UCSD-AML1 (cell line): Measurements from ENCODE around the gene FAM20B.

Source experiments
- DNase-seq: peaks from one replicate; lab custom pipeline; 2025; ENCODE audit not compliant: unreplicated experiment; lab: John Stamatoyannopoulos, UW

FAM20B gene

DNA sequence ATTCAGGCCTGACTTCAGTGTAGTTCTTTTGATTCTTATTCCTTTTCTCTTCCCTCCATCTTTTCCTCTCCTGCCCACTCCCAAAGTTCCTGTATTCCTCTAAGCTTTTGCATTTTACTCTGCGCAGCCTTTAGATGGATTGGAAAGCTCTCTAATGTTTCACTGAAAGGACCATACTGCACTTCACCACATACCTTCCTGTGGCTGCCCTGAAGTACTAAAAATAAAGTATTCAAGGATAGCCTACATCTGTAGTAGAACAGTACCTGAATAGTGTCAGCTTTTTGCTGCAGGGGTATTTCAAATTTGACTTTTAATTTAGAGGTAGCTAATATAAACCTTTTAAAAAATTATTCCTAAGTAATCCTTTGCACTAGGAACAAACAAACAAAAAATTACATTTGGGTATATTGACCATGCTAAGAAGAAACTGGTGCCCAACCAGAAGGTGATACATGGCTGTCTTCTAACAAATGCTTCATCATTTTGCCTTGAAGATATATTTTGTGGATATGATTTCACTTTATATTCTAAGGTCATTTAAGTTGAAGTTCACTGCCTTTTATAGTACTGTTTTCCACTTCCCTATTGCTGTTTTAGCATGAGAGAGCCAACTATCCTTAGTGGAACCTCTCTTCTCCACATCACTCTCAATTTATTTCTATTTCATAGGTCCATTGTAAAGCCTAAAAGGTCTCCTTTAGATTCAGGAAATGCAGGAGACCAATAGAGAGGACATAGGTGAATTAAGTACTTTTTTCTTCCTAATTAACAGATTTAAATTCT, 22.8 kb downstream of the FAM20B start:
- DNase-seq, result no peak

GRCh38 chr1:179052776-179053175, 27.1 kb downstream of the FAM20B start:
- DNase-seq, result no peak

DNA sequence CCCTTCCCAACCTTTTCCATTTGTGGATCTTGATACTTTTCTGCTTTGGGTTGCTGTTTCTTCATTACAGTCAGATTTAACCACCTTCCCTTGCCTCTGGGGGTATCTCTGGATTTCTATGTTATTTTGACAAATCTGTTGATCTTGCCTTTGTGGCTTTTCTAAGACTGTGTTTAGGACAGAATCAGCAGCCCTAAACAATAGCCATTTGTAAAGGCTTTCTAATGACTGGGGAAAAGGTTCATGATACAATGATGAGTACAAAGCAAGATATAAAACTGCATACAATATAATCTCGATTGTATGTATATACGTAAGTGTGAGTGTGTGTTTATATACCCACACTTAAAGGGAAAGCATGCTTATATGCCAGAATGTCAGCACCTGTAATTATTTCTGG, 27.8 kb downstream of the FAM20B start:
- no peak for DNase-seq

- DNase-seq, result no peak
These were observed 30.2 kb downstream of the FAM20B start for GRCh38 chr1:179055937-179056336.

DNA sequence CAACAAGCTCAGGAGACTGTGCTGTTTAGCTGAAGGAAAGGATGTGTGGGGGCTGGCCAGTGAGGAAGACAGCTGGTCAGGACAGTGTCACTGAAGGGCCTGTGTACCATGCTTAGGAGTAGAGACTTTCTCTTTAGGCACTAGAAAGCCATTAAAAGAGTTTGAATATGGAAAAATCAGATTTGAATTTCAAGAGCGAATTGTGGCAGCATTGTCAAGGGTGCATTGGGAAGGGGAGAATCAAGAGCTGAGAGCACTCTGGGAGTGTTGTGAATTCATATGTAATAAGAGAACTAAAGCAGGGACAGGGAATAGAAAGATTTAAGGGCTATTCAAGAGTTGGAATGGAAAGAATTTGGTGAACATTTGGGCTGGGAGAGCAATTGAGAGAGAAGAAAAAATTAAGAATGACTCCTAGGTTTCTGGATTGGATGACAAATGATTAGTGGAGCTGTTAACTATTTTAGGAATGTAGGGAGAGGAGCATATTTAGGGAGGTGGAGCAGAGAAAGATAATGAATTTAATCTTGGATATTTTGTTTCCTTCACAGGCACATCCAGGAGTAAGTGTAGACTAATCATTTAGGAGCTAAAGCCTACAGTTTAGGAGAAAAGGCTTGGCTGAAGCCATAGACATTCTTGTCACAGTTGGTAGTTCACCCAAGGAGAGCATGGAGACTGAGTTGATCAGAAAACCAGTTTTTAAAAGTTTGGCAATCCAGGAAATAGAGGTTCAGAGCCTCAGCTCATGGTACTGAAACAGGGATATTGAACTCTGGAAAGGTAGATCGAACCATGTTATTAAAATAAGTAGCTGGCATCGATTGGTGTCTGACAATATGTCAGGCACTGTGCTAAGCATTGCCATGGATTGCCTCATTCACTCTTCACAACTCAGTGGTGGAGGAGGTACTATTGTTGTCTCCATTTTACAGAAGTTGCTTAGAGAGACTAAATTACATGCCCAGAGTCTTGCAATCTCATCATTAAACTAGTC, 33.1 kb downstream of the FAM20B start:
- no peak for DNase-seq

DNA sequence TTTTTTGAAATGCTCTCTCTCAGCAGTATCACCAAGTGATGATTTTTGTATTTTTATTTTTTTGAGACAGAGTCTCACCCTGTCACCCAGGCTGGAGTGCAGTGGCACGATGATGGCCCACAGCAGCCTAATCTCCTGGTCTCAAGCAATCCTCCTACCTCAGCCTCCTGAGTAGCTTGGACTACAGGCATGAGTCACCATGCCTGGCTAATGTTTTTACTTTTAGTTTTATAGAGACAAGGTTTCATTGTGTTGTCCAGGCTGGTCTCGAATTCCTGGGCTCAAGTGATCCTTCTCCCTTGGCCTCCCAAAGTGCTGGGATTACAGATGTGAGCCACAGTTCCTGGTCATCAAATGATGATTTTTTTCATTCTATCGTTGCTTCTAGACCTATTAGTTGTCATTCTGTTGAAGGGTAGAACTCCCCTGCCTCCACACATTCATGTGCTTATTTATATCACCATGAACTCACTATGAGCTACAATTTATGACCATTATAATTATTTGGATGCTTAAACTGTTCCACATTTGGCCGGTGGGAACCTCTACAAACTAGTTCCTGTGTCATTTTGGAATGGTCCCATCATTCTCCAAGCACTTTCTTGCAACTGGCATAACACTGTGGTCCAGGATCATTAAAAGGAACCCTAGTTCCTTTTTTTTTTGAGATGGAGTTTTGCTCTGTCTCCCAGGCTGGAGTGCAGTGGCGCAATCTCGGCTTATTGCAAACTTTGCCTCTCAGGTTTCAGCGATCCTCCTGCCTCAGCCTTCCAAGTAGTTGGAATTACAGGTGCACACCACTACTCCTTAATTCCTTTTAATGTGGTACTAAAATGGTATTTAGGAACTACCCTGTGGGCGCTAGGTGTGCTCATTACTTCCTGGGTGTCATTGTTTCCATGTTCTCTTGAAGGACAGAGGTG, 35.9 kb downstream of the FAM20B start:
- no peak for DNase-seq

DNA sequence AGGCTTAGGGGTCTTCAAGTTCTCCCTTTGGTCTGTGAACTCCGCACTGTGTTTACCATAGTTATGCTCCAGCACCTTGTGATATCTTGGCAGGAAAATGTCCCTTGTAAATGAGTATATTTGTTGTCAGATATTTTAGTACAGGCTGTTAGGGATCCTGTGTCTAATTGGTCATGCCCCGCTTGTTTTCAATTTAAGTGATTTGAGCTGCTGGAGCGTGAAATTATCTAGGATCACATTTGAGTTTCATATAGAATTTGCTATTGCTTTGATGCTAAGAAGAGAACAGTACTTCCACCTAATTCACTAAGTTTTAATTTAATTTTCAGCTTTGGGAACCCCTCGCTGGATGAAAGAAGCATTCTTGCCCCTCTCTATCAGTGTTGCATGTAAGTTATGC, 40.8 kb downstream of the FAM20B start:
- no peak for DNase-seq

DNA sequence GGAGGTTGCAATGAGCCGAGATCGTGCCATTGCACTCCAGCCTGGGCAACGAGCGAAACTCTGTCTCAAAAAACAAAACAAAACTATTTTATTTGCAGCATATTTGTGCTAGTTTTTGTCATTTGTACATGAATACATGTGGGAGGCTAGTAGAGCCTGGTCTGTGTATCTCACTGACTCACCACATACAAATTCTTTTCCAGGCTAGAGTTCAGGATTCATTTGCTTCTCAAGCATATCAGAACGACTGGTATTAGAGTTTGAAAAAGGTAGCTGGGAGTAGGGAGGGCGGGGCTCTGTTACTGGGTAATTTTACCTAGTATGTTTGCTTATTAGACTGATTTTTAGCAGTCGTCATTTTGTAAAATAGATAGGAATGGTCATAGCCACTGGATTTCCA, 51.7 kb downstream of the FAM20B start:
- DNase-seq, result no peak

GRCh38 chr1:179079113-179079761, 53.5 kb downstream of the FAM20B start:
- no peak for DNase-seq

DNA sequence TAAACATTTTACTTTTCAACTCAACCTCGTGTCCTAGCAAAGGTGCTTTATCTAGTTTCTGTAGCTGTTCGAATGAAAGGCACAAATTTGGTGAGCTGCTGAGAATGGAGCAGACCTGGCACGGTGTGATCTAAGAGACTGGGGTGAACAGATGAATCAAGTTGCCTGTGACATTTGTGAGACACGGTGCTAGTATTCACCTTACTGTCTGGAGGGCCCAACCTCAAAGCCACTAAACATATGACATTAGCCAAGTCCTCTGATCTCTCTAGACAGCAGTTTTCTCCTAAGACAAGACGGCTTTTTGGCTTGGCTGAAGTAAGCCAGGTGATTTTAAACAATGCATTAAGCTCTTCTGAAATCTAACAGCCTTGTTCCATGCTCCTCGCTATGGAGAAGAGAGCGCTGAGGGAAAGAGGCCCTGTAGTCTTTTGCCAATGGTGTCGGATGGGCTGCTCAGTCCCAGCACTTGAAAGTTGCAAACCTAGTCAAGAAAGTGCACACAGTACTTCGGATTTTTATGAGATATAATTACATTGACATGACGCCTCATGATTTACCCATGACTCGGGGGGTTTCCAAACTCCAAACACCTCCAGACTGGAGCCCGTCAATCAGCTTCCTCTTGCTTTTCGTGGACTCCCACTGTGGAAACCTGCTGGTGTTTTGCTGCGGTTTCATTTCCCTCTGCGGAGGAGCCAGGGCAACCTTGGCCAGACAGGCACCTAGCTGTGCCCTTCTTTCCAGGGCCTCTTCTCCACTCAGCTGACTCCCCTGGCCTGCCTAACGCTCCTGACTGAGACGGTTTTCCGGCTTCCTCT, 55.4 kb downstream of the FAM20B start:
- no peak for DNase-seq

DNA sequence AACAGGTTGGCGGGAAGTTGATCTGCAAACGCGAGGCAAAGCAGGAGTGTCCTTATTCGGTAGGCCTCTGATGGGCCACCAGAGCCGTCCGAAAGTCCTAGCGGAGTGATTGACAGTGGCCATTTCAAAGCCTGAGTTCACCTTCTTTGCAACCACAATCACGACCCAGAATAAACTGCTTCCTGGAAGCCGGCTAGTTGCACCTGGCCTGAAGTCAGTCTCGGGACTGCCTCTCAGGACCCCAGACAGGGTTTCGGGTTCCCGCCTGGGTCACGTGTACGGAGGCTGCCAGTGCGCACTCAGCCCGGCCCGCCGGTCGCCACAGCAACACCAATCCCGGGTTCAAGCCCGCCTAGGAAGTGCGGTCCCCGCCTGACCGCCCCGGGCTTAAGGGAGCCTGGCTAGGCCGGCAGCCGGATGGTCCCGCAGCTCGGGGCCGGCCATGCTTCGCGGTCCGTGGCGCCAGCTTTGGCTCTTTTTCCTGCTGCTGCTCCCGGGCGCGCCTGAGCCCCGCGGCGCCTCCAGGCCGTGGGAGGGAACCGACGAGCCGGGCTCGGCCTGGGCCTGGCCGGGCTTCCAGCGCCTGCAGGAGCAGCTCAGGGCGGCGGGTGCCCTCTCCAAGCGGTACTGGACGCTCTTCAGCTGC, 56.1 kb downstream of the FAM20B start, which contains the start of gene TOR3A:
Gene TOR3A, plus strand, starts transcription at position 384 of the 646 bp plus-strand sequence. Its CDS starts 59 bp downstream, at position 443.
- peak; percentile 86 for DNase-seq

- peak; percentile 42 for DNase-seq
These were observed 56.8 kb downstream of the FAM20B start for GRCh38 chr1:179082333-179082998.

DNA sequence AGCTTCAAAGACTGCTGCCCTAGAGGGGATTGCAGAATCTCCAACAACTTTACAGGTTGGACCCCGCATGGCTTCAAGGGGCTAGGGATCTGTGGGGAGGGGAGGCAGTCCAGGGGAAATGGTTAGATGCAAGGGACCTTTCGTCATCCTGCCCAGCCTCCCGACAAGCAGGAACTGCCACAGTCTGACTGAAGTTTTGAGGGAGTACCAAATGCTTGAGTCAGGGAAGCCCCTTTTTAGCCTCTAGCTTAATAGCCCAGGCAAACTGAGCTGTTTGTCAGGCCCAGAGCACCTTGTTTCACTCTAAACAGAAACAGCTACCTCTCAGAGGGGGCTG, 57.3 kb downstream of the FAM20B start:
- no peak for DNase-seq

DNA sequence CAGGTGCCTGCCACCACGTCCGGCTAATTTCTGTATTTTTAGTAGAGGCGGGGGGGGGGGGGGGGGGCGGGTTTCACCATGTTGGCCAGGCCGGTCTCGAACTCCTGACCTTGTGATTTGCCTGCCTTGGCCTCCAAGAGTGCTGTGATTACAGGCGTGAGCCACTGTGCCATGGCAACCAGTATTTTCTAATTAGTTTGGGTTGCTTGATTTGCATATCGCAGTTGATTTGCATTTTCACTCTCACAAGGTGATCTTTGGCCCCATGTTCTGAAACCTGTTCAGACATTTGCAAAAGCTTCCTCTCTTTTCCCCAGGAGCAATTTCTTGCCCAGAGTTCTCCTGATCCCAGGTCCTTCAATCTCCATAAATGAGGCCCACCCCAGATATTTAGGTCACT, 57.8 kb downstream of the FAM20B start:
- no peak for DNase-seq

DNA sequence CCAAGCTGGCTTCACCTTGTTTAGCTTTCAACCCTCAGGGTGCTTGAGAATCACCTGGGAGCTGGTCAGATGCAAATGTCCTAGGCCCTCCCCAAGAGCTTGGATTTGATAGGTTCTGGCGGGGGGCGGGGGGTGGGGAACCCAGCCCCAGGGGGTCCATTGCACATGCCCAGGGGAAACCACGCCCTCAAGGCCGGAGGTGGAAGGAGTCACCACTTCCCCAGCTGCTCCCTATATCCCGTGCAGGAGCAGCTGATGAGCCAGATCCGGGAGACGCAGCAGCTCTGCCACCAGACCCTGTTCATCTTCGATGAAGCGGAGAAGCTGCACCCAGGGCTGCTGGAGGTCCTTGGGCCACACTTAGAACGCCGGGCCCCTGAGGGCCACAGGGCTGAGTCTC, 62.0 kb downstream of the FAM20B start:
- no peak for DNase-seq

DNA sequence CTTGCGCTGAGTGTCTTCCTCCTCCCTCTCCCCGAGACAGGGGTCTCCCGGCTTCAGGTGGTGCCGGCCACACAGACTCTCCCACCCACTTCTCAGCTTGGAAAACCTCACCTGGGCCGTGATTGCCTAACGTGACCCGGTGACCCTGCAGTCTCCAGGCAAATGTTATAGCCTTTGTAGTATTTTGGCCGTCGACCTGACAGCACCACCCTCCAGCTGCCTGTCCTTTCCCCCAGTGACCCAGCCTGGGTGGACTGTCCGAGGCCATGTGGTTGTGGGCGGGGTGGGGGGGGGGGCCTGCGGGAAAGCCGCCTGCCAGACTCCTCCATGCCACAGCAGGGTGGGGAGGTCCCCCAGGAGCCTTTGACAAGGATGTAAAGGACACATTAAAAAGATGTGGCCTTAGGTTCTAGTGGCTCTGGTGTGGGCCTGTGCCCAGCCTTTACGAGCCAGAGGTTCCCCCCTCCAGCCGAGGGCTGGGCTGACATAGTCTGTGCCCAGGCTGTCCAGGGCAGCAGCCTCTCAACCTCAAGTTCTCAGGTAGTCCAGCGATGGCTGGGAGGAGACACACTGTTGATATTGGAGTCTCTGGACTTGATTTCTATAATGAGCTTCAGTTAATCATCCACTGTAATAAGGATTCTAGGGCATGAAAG, 64.3 kb downstream of the FAM20B start:
- DNase-seq, result no peak

DNA sequence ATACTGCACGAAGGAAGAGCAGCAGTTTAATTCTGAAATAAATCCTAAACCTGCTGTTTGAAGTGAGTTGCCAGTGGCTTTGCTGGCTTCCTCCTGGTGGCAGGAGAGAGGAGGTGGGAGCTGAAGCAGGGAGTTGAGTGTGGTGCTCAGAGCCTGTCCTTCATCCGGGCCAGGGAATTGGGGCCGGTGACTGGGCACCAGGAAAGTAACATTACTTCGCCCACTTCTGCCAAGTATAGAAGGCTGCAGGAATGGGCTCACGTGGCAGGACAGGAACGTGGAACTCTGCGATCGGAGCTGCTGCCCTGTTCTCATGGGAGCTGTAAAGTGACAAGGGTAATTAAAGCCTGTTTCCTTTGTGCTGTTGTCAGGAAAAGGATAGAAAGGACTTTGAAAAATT, 64.8 kb downstream of the FAM20B start:
- no peak for DNase-seq

- no peak for DNase-seq
These were observed 65.2 kb downstream of the FAM20B start for GRCh38 chr1:179090923-179091322.
